BE2C (cell line): Measurements from ENCODE around the gene SLC43A1.

Experiments used
- DNase-seq: peaks from one replicate; pipeline ENCODE4 v3.0.0-alpha.2; 2020
- H3K27me3 ChIP-seq: fragments of 250-450 bp; sonication (Bioruptor Pico); 2 replicates; pipeline ENCODE4 v1.5.1; 2020; ENCODE audit warnings: mild to moderate bottlenecking
- H3K36me3 ChIP-seq: fragments of 250-450 bp; sonication (Bioruptor Pico); 2 replicates; pipeline ENCODE4 v1.5.1; 2020; ENCODE audit warnings: mild to moderate bottlenecking
- H3K4me1 ChIP-seq: fragments of 250-450 bp; sonication (Bioruptor Pico); 2 replicates; pipeline ENCODE4 v1.5.1; 2020
- H3K4me3 ChIP-seq: 2 replicates; pipeline ENCODE4 v1.5.1; 2011; ENCODE audit warnings: low read depth, low read length
- H3K9me3 ChIP-seq: fragments of 250-450 bp; sonication (Bioruptor Pico); 2 replicates; pipeline ENCODE4 v1.5.1; 2020
- TF ChIP-seq, protein P1 (sequence below): IDR thresholded peaks from 2 replicates; pipeline ENCODE4 v1.5.1; 2012; ENCODE audit warnings: mild to moderate bottlenecking, low read depth, low read length

SLC43A1 gene

GRCh38 chr11:57516061-57516443, 550 bp upstream of the SLC43A1 start:
- Histone ChIP-seq H3K27me3 (no peaks in the 10 kb centered on the region), H3K4me1 (no peaks in the 10 kb centered on the region), H3K36me3 (no peaks in the 10 kb centered on the region), H3K9me3 (no peaks in the 10 kb centered on the region), H3K4me3 (peak overlapping the region; percentile 72)
- DNase-seq, result no peak
- TF ChIP-seq, protein P1, sequence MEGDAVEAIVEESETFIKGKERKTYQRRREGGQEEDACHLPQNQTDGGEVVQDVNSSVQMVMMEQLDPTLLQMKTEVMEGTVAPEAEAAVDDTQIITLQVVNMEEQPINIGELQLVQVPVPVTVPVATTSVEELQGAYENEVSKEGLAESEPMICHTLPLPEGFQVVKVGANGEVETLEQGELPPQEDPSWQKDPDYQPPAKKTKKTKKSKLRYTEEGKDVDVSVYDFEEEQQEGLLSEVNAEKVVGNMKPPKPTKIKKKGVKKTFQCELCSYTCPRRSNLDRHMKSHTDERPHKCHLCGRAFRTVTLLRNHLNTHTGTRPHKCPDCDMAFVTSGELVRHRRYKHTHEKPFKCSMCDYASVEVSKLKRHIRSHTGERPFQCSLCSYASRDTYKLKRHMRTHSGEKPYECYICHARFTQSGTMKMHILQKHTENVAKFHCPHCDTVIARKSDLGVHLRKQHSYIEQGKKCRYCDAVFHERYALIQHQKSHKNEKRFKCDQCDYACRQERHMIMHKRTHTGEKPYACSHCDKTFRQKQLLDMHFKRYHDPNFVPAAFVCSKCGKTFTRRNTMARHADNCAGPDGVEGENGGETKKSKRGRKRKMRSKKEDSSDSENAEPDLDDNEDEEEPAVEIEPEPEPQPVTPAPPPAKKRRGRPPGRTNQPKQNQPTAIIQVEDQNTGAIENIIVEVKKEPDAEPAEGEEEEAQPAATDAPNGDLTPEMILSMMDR, result no peak

- peak; percentile 21 for DNase-seq
- no peaks in the 10 kb centered on the region for H3K27me3 ChIP-seq
- H3K36me3 ChIP-seq, result no peaks in the 10 kb centered on the region
These were observed 767 bp downstream of the SLC43A1 start for GRCh38 chr11:57514538-57515331.

DNA sequence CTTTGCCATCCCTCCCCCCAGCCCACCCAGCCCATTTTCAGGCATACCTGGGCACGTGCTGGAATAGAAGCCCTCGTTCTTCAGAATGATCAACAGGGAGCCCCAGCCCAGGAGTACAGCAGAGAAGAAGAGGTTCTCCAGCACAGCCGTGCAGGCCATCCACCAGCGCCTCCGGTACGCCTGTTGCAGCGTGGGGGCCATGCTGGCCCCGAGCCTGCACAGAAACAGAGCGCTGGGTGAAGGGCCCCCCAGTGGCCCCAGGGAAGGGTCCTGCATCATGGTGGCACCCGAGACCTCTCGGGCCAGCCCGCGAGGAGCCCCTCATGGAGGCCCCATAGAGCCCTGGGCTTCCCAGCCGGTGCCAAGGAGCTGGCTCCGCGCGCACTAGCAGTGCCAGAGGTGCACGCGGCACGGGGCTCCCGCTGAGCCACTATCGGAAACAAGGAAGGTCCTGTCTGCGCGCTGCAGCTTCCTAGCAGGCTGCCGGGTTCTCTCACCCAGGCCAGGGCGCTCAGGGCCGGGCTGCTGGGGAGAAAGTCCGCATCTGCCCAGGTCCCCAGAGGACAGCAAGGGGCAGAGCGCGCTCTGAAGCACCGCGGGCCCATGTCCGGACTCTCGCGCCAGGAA, 1.5 kb downstream of the SLC43A1 start:
- H3K4me3 ChIP-seq, result peak overlapping the region; percentile 72
- TF ChIP-seq, protein P1, result no peak
- H3K27me3 ChIP-seq, result no peaks in the 10 kb centered on the region
- H3K4me1 ChIP-seq, result no peaks in the 10 kb centered on the region
- peak; percentile 36 for DNase-seq
- H3K9me3 ChIP-seq, result no peaks in the 10 kb centered on the region
- H3K36me3 ChIP-seq, result no peaks in the 10 kb centered on the region

More at GRCh38 chr11:57514538-57515331, 767 bp downstream of the SLC43A1 start:
- Histone ChIP-seq H3K9me3 (no peaks in the 10 kb centered on the region), H3K4me1 (no peaks in the 10 kb centered on the region), H3K4me3 (peak overlapping the region; percentile 72)
- TF ChIP-seq, protein P1, result no peak

GRCh38 chr11:57513452-57513795, 2.1 kb downstream of the SLC43A1 start:
- TF ChIP-seq, protein P1, result no peak
- Histone ChIP-seq H3K4me1 (no peaks in the 10 kb centered on the region), H3K36me3 (no peaks in the 10 kb centered on the region), H3K9me3 (no peaks in the 10 kb centered on the region), H3K27me3 (no peaks in the 10 kb centered on the region), H3K4me3 (peak overlapping the region; percentile 72)
- no peak for DNase-seq

DNA sequence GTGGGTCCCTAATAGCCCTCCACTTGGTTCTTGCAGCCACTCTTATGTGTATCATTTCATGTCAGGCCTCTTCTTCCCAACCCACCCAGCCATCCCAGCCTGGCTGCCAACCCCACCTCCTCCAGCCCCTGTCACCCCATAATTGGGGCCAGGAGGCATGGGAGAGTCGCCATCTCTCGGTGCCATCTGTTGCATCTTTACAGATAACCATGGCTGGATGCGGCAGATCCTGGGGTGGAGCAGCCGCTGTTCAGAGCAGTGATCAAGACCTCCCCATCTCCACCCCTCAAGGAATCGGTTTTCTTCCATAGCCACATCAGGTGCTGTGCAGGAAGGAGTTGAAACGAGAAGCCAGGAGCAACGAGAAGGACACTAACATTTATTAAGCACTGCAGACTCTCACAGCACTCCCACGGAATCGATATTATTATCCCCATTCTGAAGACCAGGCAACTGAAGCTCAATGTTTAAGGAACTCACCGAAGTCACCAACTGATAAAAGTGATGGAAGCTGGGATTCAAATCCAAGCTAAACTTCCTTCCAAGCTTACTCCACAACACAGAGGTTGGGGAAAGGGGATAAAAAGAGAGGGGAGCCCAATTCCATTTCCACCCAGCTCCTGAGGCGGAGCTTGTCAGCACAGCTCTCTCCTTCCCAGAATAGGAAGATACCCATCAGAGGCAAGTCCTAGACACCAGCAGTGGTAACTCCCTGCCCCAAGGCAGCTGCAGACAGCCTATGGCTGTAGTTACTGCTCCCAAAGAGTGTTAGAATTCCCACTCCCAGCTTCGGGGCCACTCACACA, 2.7 kb downstream of the SLC43A1 start:
- Histone ChIP-seq H3K27me3 (no peaks in the 10 kb centered on the region), H3K4me3 (no peak overlapping the region; the same call in 1 of the 2 replicates), H3K36me3 (no peaks in the 10 kb centered on the region), H3K9me3 (no peaks in the 10 kb centered on the region), H3K4me1 (no peaks in the 10 kb centered on the region)
- TF ChIP-seq, protein P1, result no peak
- no peak for DNase-seq
